GM18870 (cell line): ENCODE measurements around the gene FNDC11.
"Not testable (repeated sequence)": the region's sequence is repeated elsewhere in the genome, so short reads cannot be mapped to it uniquely, and the experiment has no call there.

Experiments used
- ATAC-seq: cut with Tn5 transposase; IDR thresholded peaks from one replicate; pipeline ENCODE4 v1.9.1; 2021; ENCODE audit warnings: moderate library complexity; ENCODE audit not compliant: unreplicated experiment

The FNDC11 gene

GRCh38 chr20:63596423-63596822, 42.5 kb downstream of the FNDC11 start:
- ATAC-seq = no peak

- no peak for ATAC-seq
These were observed 43.9 kb downstream of the FNDC11 start for GRCh38 chr20:63597651-63598478.

GRCh38 chr20:63598479-63599395, 44.8 kb downstream of the FNDC11 start:
- ATAC-seq = no peak

DNA sequence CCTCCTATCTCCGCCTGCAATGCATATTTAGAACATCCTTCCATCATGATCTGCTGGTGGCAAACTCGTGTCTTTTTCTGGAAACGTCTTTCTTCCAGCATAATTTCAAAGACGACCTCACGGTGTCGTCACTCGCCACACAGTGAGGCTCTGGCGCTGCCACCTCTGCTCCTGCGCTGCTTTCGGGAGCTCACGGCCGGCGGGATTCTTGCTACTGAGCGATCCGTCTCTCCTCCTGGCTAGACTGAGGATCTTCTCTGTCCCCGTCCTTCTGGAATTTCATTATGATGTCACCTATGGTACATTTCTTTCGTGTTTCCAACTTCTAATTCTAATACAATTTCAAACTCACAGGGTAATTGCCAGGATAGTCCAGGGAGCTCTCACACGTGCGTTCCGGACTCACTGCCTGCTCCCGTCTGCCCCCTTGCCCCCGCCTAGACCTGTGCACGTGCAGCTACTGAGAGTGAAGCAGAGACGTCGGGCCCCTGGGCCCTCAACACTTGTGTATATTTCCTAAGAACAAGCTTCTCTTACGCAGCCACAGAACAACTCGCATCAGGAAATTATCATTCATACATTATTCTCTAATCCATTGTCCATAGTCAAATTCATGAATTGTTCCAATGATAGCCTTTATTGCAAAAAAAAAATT, 45.6 kb downstream of the FNDC11 start:
- no peak for ATAC-seq

DNA sequence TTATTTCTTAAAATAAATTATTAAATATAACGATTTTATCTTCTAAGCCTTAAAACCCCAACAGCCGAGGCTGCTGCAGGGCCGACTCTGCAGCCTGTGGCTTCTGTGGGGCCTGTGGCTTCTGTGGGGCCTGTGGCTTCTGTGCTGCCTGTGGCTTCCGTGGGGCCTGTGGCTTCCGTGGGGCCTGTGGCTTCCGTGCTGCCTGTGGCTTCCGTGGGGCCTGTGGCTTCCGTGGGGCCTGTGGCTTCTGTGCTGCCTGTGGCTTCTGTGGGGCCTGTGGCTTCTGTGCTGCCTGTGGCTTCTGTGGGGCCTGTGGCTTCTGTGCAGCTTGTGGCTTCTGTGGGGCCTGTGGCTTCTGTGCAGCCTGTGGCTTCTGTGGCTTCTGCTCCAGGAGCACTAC, 47.7 kb downstream of the FNDC11 start:
- ATAC-seq = not testable (repeated sequence)

- no peak for ATAC-seq
These were observed 48.4 kb downstream of the FNDC11 start for GRCh38 chr20:63602321-63602720.
